Panc1 (cell line): ENCODE measurements around the gene ZDHHC11B. TPM values are rescaled to one million over a fixed set of nuclear protein-coding genes. Genes with fewer than 3 reads are reported as not detected.

Experiments
- ATAC-seq: fragments of 200-7000 bp; cut with Tn5 transposase; 2 replicates; pipeline ENCODE4 v1.9.1; 2020; ENCODE audit warnings: mild to moderate bottlenecking, moderate library complexity
- BruUV-seq: library from RNA; stranded (reverse); fragments of 400-500 nt; replicated peaks from 2 replicates; lab custom pipeline; 2021; lab: Mats Ljungman, UMichigan
- CTCF ChIA-PET: fragments of 300-600 bp; sonication (Branson Sonifier 250); formaldehyde crosslinking; loops from one replicate; lab custom pipeline; 2022; ENCODE audit warnings: antibody characterized with exemption; lab: Charles Lee
- POLR2A ChIA-PET: fragments of 300-600 bp; sonication (Branson Sonifier 250); formaldehyde crosslinking; loops from one replicate; lab custom pipeline; 2022; ENCODE audit warnings: antibody characterized with exemption; lab: Charles Lee
- DNase-seq: peaks from one replicate; pipeline ENCODE4 v3.0.0-alpha.2; 2010; ENCODE audit warnings: low read depth, low spot score
- H3K27ac ChIP-seq: 2 replicates; pipeline ENCODE4 v1.5.1; 2011; ENCODE audit warnings: mild to moderate bottlenecking, low read length, inconsistent platforms
- H3K27me3 ChIP-seq: fragments of 200-500 bp; sonication (Bioruptor generic); 2 replicates; pipeline ENCODE4 v1.6.0; 2014; ENCODE audit warnings: low read length, inconsistent platforms; ENCODE audit not compliant: control insufficient read depth, insufficient read depth
- H3K36me3 ChIP-seq: fragments of 200-500 bp; sonication (Bioruptor generic); 2 replicates; pipeline ENCODE4 v1.5.1; 2014; ENCODE audit warnings: inconsistent platforms, mild to moderate bottlenecking, low read length, moderate library complexity; ENCODE audit not compliant: control insufficient read depth, insufficient read depth
- H3K4me1 ChIP-seq: 2 replicates; pipeline ENCODE4 v1.5.1; 2011; ENCODE audit warnings: inconsistent platforms, mild to moderate bottlenecking, low read length, moderate library complexity; ENCODE audit not compliant: control insufficient read depth, insufficient read depth
- H3K4me3 ChIP-seq, 2 experiments: 2 replicates each; pipeline ENCODE4 v1.5.1; 2011 to 2012; ENCODE audit warnings: low read depth in 2 of 2, low read length in 2 of 2, mild to moderate bottlenecking in 2 of 2, inconsistent platforms in 1 of 2, moderate library complexity in 1 of 2
- H3K9me3 ChIP-seq: fragments of 200-500 bp; sonication (Bioruptor generic); 2 replicates; pipeline ENCODE4 v1.5.1; 2014; ENCODE audit warnings: low read depth, mild to moderate bottlenecking, inconsistent platforms, low read length, moderate library complexity; ENCODE audit not compliant: control insufficient read depth, insufficient read depth
- POLR2AphosphoS5 ChIP-seq: IDR thresholded peaks from 2 replicates; pipeline ENCODE4 v1.6.1; 2012; ENCODE audit warnings: mild to moderate bottlenecking, low read depth, low read length, moderate library complexity
- SIN3A ChIP-seq: IDR thresholded peaks from 2 replicates; pipeline ENCODE4 v1.6.1; 2012; ENCODE audit warnings: low read depth, mild to moderate bottlenecking, low read length, moderate library complexity, borderline replicate concordance; ENCODE audit not compliant: insufficient read depth
- TCF7L2 ChIP-seq: IDR thresholded peaks from 2 replicates; pipeline ENCODE4 v1.6.1; 2011; ENCODE audit warnings: mild to moderate bottlenecking, low read depth, low read length, inconsistent platforms
- in situ Hi-C: cut with HindIII; loops from 2 replicates; pipeline ENCODE4 v1.10.0; 2016; ENCODE audit warnings: low sequenced_read_pairs, low pct_unique_long_range_greater_than_20kb
- intact Hi-C: fragments of 100-400 bp; cut with micrococcal nuclease; formaldehyde crosslinking; loops from one replicate; pipeline ENCODE4 v1.10.0; 2022; ENCODE audit not compliant: unreplicated experiment
- total RNA-seq: library from RNA; stranded (reverse); gene quantifications from one replicate; pipeline ENCODE4 v1.2.1, GENCODE V29; 2021; ENCODE audit not compliant: unreplicated experiment
- TF ChIP-seq, protein P1 (sequence below), 2 experiments: IDR thresholded peaks; 2 replicates each; pipeline ENCODE4 v1.6.1; 2011 to 2012; ENCODE audit warnings: low read depth in 2 of 2, control low read depth in 1 of 2, low read length in 1 of 2, mild to moderate bottlenecking in 1 of 2, moderate library complexity in 1 of 2; ENCODE audit not compliant: insufficient read depth in 1 of 2
- TF ChIP-seq, protein P2 (sequence below): fragments of 450-650 bp; IDR thresholded peaks from 2 replicates; pipeline ENCODE4 v1.5.1; 2017; ENCODE audit warnings: mild to moderate bottlenecking

The ZDHHC11B gene
- total RNA-seq, 1 experiment from 2014 or later: 1.4 TPM

DNA sequence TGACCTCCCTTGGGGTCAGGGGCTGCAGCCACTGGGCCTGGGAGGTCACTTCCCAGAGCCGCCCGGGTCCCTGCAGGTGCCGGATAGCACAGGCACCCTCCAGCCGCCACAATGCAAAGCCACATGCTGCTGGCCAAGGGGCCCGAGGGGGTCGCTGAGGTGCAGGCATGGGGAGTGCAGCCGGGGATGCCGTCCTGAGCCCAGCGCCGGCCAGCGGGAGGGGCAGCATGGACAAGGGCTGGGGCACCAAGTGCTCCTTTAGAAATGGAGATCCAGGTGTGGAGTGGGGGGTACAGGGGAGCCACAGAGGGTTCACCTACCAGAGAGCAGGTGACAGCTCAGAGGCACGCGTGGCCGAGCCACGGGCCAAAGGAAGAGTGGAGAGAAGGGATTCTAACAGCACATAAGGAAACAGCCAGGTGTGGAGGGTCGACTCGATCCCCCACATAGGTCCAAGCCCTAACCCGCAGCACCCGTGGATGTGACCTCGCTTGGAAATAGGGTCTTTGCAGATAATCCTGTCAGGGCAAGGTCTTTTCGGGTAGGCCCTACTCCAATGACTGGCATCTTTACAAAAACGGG is 24.7 kb downstream of the ZDHHC11B start:
- Histone ChIP-seq H3K9me3 (no peaks in the 10 kb centered on the region), H3K4me3 (no peak overlapping the region), H3K27me3 (no peaks in the 10 kb centered on the region), H3K27ac (no peak overlapping the region), H3K4me1 (peaks cover 8% of the 10 kb centered on the region; the same call in 1 of the 2 replicates), H3K36me3 (no peaks in the 10 kb centered on the region)
- ATAC-seq (no peak), DNase-seq (no peak)
- ChIA-PET POLR2A (no interaction called here), CTCF (no interaction called here)
- no peak for TF ChIP-seq SIN3A
- no peak for TF ChIP-seq TCF7L2
- TF ChIP-seq, protein P1, sequence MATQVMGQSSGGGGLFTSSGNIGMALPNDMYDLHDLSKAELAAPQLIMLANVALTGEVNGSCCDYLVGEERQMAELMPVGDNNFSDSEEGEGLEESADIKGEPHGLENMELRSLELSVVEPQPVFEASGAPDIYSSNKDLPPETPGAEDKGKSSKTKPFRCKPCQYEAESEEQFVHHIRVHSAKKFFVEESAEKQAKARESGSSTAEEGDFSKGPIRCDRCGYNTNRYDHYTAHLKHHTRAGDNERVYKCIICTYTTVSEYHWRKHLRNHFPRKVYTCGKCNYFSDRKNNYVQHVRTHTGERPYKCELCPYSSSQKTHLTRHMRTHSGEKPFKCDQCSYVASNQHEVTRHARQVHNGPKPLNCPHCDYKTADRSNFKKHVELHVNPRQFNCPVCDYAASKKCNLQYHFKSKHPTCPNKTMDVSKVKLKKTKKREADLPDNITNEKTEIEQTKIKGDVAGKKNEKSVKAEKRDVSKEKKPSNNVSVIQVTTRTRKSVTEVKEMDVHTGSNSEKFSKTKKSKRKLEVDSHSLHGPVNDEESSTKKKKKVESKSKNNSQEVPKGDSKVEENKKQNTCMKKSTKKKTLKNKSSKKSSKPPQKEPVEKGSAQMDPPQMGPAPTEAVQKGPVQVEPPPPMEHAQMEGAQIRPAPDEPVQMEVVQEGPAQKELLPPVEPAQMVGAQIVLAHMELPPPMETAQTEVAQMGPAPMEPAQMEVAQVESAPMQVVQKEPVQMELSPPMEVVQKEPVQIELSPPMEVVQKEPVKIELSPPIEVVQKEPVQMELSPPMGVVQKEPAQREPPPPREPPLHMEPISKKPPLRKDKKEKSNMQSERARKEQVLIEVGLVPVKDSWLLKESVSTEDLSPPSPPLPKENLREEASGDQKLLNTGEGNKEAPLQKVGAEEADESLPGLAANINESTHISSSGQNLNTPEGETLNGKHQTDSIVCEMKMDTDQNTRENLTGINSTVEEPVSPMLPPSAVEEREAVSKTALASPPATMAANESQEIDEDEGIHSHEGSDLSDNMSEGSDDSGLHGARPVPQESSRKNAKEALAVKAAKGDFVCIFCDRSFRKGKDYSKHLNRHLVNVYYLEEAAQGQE (IDR thresholded peaks at IDR 0.05; ENCODE audit: insufficient read depth in 1 of 2, low read depth in 2 of 2, low read length in 1 of 2): no peak
- TF ChIP-seq, protein P2, sequence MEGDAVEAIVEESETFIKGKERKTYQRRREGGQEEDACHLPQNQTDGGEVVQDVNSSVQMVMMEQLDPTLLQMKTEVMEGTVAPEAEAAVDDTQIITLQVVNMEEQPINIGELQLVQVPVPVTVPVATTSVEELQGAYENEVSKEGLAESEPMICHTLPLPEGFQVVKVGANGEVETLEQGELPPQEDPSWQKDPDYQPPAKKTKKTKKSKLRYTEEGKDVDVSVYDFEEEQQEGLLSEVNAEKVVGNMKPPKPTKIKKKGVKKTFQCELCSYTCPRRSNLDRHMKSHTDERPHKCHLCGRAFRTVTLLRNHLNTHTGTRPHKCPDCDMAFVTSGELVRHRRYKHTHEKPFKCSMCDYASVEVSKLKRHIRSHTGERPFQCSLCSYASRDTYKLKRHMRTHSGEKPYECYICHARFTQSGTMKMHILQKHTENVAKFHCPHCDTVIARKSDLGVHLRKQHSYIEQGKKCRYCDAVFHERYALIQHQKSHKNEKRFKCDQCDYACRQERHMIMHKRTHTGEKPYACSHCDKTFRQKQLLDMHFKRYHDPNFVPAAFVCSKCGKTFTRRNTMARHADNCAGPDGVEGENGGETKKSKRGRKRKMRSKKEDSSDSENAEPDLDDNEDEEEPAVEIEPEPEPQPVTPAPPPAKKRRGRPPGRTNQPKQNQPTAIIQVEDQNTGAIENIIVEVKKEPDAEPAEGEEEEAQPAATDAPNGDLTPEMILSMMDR: no peak
- no peak for TF ChIP-seq POLR2AphosphoS5
- BruUV-seq: no TSS peak
- intact Hi-C loops (no loop called here), in situ Hi-C loops (no loop called here)

DNA sequence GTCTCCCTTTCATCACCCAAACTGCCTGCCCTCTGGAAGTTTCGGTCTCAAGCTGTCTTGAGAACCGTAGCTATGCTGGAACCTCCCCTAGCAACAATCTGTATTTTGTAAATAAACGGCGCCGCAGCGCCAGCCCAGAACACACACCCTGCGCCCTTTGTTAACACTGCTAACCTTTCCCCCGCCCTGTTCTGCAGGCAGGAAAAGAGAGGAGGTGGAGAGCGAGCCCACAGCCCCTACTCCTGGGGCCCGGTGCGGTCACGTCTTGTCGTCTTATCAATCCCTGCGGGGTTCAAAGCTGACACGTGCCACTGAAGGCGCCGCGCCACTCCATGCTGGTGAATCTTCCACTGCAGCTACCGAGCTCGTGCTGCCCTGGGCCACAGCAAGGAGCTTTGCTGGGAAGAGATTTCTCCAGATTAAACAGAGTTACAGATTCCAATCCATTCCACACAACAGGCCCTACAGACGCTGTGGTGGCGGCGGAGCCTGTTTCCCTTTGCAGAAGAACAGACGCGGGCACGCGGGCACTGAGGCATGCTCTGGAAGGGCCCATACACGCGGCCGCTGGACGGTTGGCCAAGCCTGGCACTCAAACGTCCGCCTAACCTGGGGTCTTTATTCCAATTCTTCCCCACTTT is 25.3 kb downstream of the ZDHHC11B start:
- no peaks in the 10 kb centered on the region for H3K9me3 ChIP-seq
- no peak overlapping the region for H3K27ac ChIP-seq
- peaks cover 8% of the 10 kb centered on the region; the same call in 1 of the 2 replicates for H3K4me1 ChIP-seq
- intact Hi-C loops: no loop called here
- TF ChIP-seq, protein P2: no peak
- TF ChIP-seq, protein P1 (IDR thresholded peaks at IDR 0.05; ENCODE audit: insufficient read depth in 1 of 2, low read depth in 2 of 2, low read length in 1 of 2): no peak
- no peak for TF ChIP-seq TCF7L2
- no peak for TF ChIP-seq POLR2AphosphoS5
- TF ChIP-seq SIN3A: no peak
- ATAC-seq (peak; percentile 60), DNase-seq (no peak)
- ChIA-PET POLR2A (no interaction called here), CTCF (no interaction called here)
- H3K36me3 ChIP-seq: no peaks in the 10 kb centered on the region
- H3K4me3 ChIP-seq: no peak overlapping the region
- in situ Hi-C loops: no loop called here
- no TSS peak for BruUV-seq
- H3K27me3 ChIP-seq: no peaks in the 10 kb centered on the region
